CD8-positive, alpha-beta memory T cell (primary cell): ENCODE measurements around the gene ADGRF5. TPM values are rescaled to one million over a fixed set of nuclear protein-coding genes. Genes with fewer than 3 reads are reported as not detected.

Experiments used
- CTCF ChIA-PET: fragments of 350-600 bp; sonication (Branson Sonifier 250); formaldehyde crosslinking; loops from one replicate; lab custom pipeline; 2021; ENCODE audit warnings: antibody characterized with exemption; lab: Charles Lee
- POLR2A ChIA-PET: fragments of 350-600 bp; sonication (Branson Sonifier 250); formaldehyde crosslinking; loops from one replicate; lab custom pipeline; 2021; ENCODE audit warnings: antibody characterized with exemption; lab: Charles Lee
- DNase-seq, 5 donors: peaks; one replicate each; pipeline versions ENCODE4 v3.0.0 to v3.0.0-alpha.2; 2020 to 2022; ENCODE audit warnings: mixed read lengths in 1 of 5
- H3K27ac ChIP-seq: one replicate; pipeline ENCODE4 v1.7.0; 2013; ENCODE audit warnings: low read depth, mild to moderate bottlenecking, low read length, moderate library complexity
- H3K27me3 ChIP-seq: 2 replicates; pipeline ENCODE4 v1.7.0; 2013; ENCODE audit warnings: low read length, mild to moderate bottlenecking; ENCODE audit not compliant: insufficient read depth, poor library complexity, severe bottlenecking
- H3K36me3 ChIP-seq: 2 replicates; pipeline ENCODE4 v1.7.0; 2013; ENCODE audit warnings: mild to moderate bottlenecking, low read length, moderate library complexity; ENCODE audit not compliant: insufficient read depth
- H3K4me1 ChIP-seq: 2 replicates; pipeline ENCODE4 v1.7.0; 2013; ENCODE audit warnings: mild to moderate bottlenecking, low read length, moderate library complexity; ENCODE audit not compliant: insufficient read depth
- H3K4me3 ChIP-seq: 2 replicates; pipeline ENCODE4 v1.7.0; 2013; ENCODE audit warnings: mild to moderate bottlenecking, low read length
- H3K9me3 ChIP-seq: 2 replicates; pipeline ENCODE4 v1.7.0; 2013; ENCODE audit warnings: mild to moderate bottlenecking, low read length
- H3K27ac Mint-ChIP-seq, 8 donors: one replicate each; pipeline ENCODE4 v1.8.0; 2020 to 2021; ENCODE audit warnings: mixed read lengths in 8 of 8, mild to moderate bottlenecking in 6 of 8, inconsistent platforms in 3 of 8, moderate library complexity in 3 of 8
- H3K27me3 Mint-ChIP-seq, 2 donors: one replicate each; pipeline ENCODE4 v1.8.0; 2020 to 2021; ENCODE audit warnings: mixed read lengths in 2 of 2, mild to moderate bottlenecking in 1 of 2, moderate library complexity in 1 of 2
- H3K36me3 Mint-ChIP-seq, 3 donors: one replicate each; pipeline ENCODE4 v1.8.0; 2020 to 2021; ENCODE audit warnings: mixed read lengths in 3 of 3, inconsistent platforms in 1 of 3, mild to moderate bottlenecking in 1 of 3
- H3K4me1 Mint-ChIP-seq, 3 donors: one replicate each; pipeline ENCODE4 v1.8.0; 2020 to 2021; ENCODE audit warnings: mixed read lengths in 3 of 3, inconsistent platforms in 1 of 3, mild to moderate bottlenecking in 1 of 3
- H3K4me3 Mint-ChIP-seq, 7 donors: one replicate each; pipeline ENCODE4 v1.8.0; 2020 to 2021; ENCODE audit warnings: mixed read lengths in 7 of 7, mild to moderate bottlenecking in 6 of 7, moderate library complexity in 4 of 7, inconsistent platforms in 2 of 7
- H3K9me3 Mint-ChIP-seq, 5 donors: one replicate each; pipeline ENCODE4 v1.8.0; 2020 to 2022; ENCODE audit warnings: mixed read lengths in 5 of 5, mild to moderate bottlenecking in 3 of 5, moderate library complexity in 2 of 5, inconsistent platforms in 1 of 5
- polyA plus RNA-seq: library from polyadenylated mRNA; unstranded; fragments of 300-500 nt; fragmentation: Illumina TruSeq; gene quantifications from one replicate; pipeline ENCODE4 v1.2.3, GENCODE V29; 2021
- total RNA-seq, 2 experiments: library from RNA; stranded (reverse); gene quantifications; one replicate each; pipeline ENCODE4 v1.2.3, GENCODE V29; 2021

The ADGRF5 gene
- total RNA-seq (not detected), polyA plus RNA-seq (not detected)

GRCh38 chr6:46921731-46922130, at the start of gene ADGRF5:
Gene ADGRF5 (minus strand): TSS chr6:46921938. CDS start chr6:46906762, 15,176 bp downstream.
- H3K27ac ChIP-seq, result no peak within 1 kb of the TSS
- CTCF ChIA-PET, result no interaction called here
- Mint-ChIP-seq H3K4me1 (no peaks in the 10 kb centered on the region), H3K27me3 (no peaks in the 10 kb centered on the region), H3K4me3 (no peak within 1 kb of the TSS), H3K27ac (peak within 1 kb of the TSS in 1 of 8 donors; percentile 21), H3K9me3 (peaks cover 0 to 2% (median 0%) of the 10 kb centered on the region in 5 donors), H3K36me3 (no peaks in the 10 kb centered on the region)
- H3K27me3 ChIP-seq, result no peaks in the 10 kb centered on the region
- no peak within 1 kb of the TSS for H3K4me3 ChIP-seq
- POLR2A ChIA-PET, result no interaction called here
- no peaks in the 10 kb centered on the region for H3K9me3 ChIP-seq
- no peaks in the 10 kb centered on the region for H3K4me1 ChIP-seq
- DNase-seq, result no peak
- no peaks in the 10 kb centered on the region for H3K36me3 ChIP-seq

- H3K27ac Mint-ChIP-seq, result no peak overlapping the region
- no peaks in the 10 kb centered on the region for H3K9me3 Mint-ChIP-seq
- H3K36me3 Mint-ChIP-seq, result no peaks in the 10 kb centered on the region
- peaks cover 7 to 9% of the 10 kb centered on the region in 2 donors for H3K27me3 Mint-ChIP-seq
- no peaks in the 10 kb centered on the region for H3K36me3 ChIP-seq
- H3K4me3 Mint-ChIP-seq, result no peak overlapping the region
- H3K4me1 ChIP-seq, result no peaks in the 10 kb centered on the region
- DNase-seq, result no peak
- ChIA-PET CTCF (no interaction called here), POLR2A (no interaction called here)
- no peak overlapping the region for H3K4me3 ChIP-seq
- no peaks in the 10 kb centered on the region for H3K4me1 Mint-ChIP-seq
- H3K9me3 ChIP-seq, result no peaks in the 10 kb centered on the region
- no peak overlapping the region for H3K27ac ChIP-seq
- H3K27me3 ChIP-seq, result no peaks in the 10 kb centered on the region
Observed at GRCh38 chr6:46969206-46969605, 47.5 kb upstream of the ADGRF5 start.

GRCh38 chr6:46967826-46968349, 46.1 kb upstream of the ADGRF5 start:
- CTCF ChIA-PET, result no interaction called here
- POLR2A ChIA-PET, result no interaction called here
- Mint-ChIP-seq H3K27ac (no peak overlapping the region), H3K4me3 (no peak overlapping the region), H3K9me3 (no peaks in the 10 kb centered on the region), H3K4me1 (no peaks in the 10 kb centered on the region), H3K27me3 (peaks cover 4 to 9% of the 10 kb centered on the region in 2 donors), H3K36me3 (no peaks in the 10 kb centered on the region)
- no peaks in the 10 kb centered on the region for H3K4me1 ChIP-seq
- H3K27me3 ChIP-seq, result no peaks in the 10 kb centered on the region
- no peaks in the 10 kb centered on the region for H3K9me3 ChIP-seq
- DNase-seq, result no peak
- no peak overlapping the region for H3K27ac ChIP-seq
- H3K4me3 ChIP-seq, result no peak overlapping the region
- no peaks in the 10 kb centered on the region for H3K36me3 ChIP-seq

- Mint-ChIP-seq H3K27ac (no peak overlapping the region), H3K36me3 (no peaks in the 10 kb centered on the region), H3K27me3 (peaks cover 3 to 5% of the 10 kb centered on the region in 2 donors), H3K4me3 (no peak overlapping the region), H3K9me3 (no peaks in the 10 kb centered on the region), H3K4me1 (no peaks in the 10 kb centered on the region)
- Histone ChIP-seq H3K27me3 (no peaks in the 10 kb centered on the region), H3K4me3 (no peak overlapping the region), H3K36me3 (no peaks in the 10 kb centered on the region), H3K4me1 (no peaks in the 10 kb centered on the region), H3K27ac (no peak overlapping the region), H3K9me3 (no peaks in the 10 kb centered on the region)
- ChIA-PET CTCF (no interaction called here), POLR2A (no interaction called here)
- no peak for DNase-seq
Observed at GRCh38 chr6:46964716-46965519, 43.2 kb upstream of the ADGRF5 start.

- Histone ChIP-seq H3K4me3 (no peak overlapping the region), H3K36me3 (no peaks in the 10 kb centered on the region), H3K4me1 (no peaks in the 10 kb centered on the region), H3K27me3 (no peaks in the 10 kb centered on the region), H3K9me3 (no peaks in the 10 kb centered on the region), H3K27ac (no peak overlapping the region)
- Mint-ChIP-seq H3K27ac (no peak overlapping the region), H3K9me3 (no peaks in the 10 kb centered on the region), H3K27me3 (peaks cover 3 to 5% of the 10 kb centered on the region in 2 donors), H3K4me3 (no peak overlapping the region), H3K4me1 (no peaks in the 10 kb centered on the region), H3K36me3 (no peaks in the 10 kb centered on the region)
- POLR2A ChIA-PET, result no interaction called here
- CTCF ChIA-PET, result no interaction called here
- no peak for DNase-seq
Observed at GRCh38 chr6:46963626-46964025, 41.9 kb upstream of the ADGRF5 start.

- no peaks in the 10 kb centered on the region for H3K36me3 Mint-ChIP-seq
- H3K27ac ChIP-seq, result no peak overlapping the region
- H3K9me3 ChIP-seq, result no peaks in the 10 kb centered on the region
- H3K27ac Mint-ChIP-seq, result no peak overlapping the region
- no peak overlapping the region for H3K4me3 Mint-ChIP-seq
- ChIA-PET CTCF (no interaction called here), POLR2A (no interaction called here)
- H3K27me3 ChIP-seq, result no peaks in the 10 kb centered on the region
- peaks cover 3 to 5% of the 10 kb centered on the region in 2 donors for H3K27me3 Mint-ChIP-seq
- H3K36me3 ChIP-seq, result no peaks in the 10 kb centered on the region
- no peak for DNase-seq
- no peaks in the 10 kb centered on the region for H3K9me3 Mint-ChIP-seq
- no peak overlapping the region for H3K4me3 ChIP-seq
- H3K4me1 Mint-ChIP-seq, result no peaks in the 10 kb centered on the region
- no peaks in the 10 kb centered on the region for H3K4me1 ChIP-seq
Observed at GRCh38 chr6:46963039-46963438, 41.3 kb upstream of the ADGRF5 start.

- ChIA-PET CTCF (no interaction called here), POLR2A (no interaction called here)
- no peaks in the 10 kb centered on the region for H3K27me3 ChIP-seq
- Mint-ChIP-seq H3K4me3 (no peak overlapping the region), H3K4me1 (no peaks in the 10 kb centered on the region), H3K36me3 (no peaks in the 10 kb centered on the region), H3K27me3 (peaks cover 3 to 4% of the 10 kb centered on the region in 2 donors), H3K9me3 (no peaks in the 10 kb centered on the region), H3K27ac (no peak overlapping the region)
- H3K4me3 ChIP-seq, result no peak overlapping the region
- no peak for DNase-seq
- H3K36me3 ChIP-seq, result no peaks in the 10 kb centered on the region
- no peaks in the 10 kb centered on the region for H3K9me3 ChIP-seq
- H3K4me1 ChIP-seq, result no peaks in the 10 kb centered on the region
- H3K27ac ChIP-seq, result no peak overlapping the region
Observed at GRCh38 chr6:46961711-46962110, 40.0 kb upstream of the ADGRF5 start.

- H3K36me3 Mint-ChIP-seq, result no peaks in the 10 kb centered on the region
- peaks cover 0 to 2% (median 0%) of the 10 kb centered on the region in 5 donors for H3K9me3 Mint-ChIP-seq
- POLR2A ChIA-PET, result no interaction called here
- no peaks in the 10 kb centered on the region for H3K27me3 ChIP-seq
- no peaks in the 10 kb centered on the region for H3K4me1 Mint-ChIP-seq
- no peak overlapping the region for H3K4me3 ChIP-seq
- no peak overlapping the region for H3K27ac ChIP-seq
- CTCF ChIA-PET, result no interaction called here
- no peak for DNase-seq
- H3K4me1 ChIP-seq, result no peaks in the 10 kb centered on the region
- no peak overlapping the region for H3K4me3 Mint-ChIP-seq
- H3K27me3 Mint-ChIP-seq, result peaks cover 0 to 3% of the 10 kb centered on the region in 2 donors
- no peaks in the 10 kb centered on the region for H3K36me3 ChIP-seq
- H3K9me3 ChIP-seq, result no peaks in the 10 kb centered on the region
- no peak overlapping the region for H3K27ac Mint-ChIP-seq
Observed at GRCh38 chr6:46961232-46961631, 39.5 kb upstream of the ADGRF5 start.
